ENCODE data around the gene EVA1B.

EVA1B gene

DNA sequence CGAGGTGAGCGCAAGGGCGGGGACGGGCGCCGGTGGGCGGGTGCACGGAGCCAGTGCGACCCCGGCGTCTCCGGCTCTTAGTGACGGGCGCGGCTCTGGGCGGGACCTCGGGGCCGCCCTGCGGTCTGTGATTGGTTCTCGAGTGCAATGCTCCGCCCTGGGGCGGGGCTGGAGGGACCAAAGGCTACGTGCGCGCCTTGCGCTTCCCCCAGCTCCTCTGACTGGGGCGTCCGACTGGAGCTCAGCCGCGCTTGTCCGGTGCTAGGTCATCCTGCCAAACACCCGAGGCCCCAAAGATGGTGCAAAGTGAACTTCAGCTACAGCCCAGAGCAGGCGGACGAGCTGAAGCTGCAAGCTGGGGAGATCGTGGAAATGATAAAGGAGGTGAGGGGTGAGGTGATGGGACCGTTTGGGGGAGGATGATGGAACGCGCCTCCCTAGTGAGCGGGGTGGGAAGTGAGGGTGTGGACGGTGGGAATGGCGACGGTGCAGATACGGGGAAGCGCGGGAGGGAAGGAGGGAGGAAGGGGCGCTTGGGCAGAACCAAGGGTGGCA, 16.5 kb downstream of the EVA1B start:
- peak overlapping the region; percentile 40 for H2AK5ac ChIP-seq (ENCODE audit: low read depth, low read length)
- no CpG with 5 or more reads among the region's 46 CpGs for WGBS, 2 donors (ENCODE audit: extremely low coverage in 2 of 2, insufficient read length in 2 of 2, insufficient replicate concordance in 1 of 2)
- H3K9me3 ChIP-seq (replicated peaks in 1 of 2; ENCODE audit: control insufficient read depth in 2 of 2, insufficient read depth in 1 of 2, low read depth in 1 of 2, low read length in 2 of 2): no peaks in the 10 kb centered on the region
- peak; percentile 95 for DNase-seq (ENCODE audit: low spot score)
- no peak overlapping the region for H4K8ac ChIP-seq (ENCODE audit: low read depth, low read length)
- H3K79me1 ChIP-seq (ENCODE audit: low read depth, low read length): no peaks in the 10 kb centered on the region
- peak overlapping the region; percentile 97 for H3K4ac ChIP-seq (ENCODE audit: low read length)
- H3K9ac ChIP-seq (ENCODE audit: low read depth, low read length, poor library complexity): peak overlapping the region; percentile 95
- peak overlapping the region; percentile 80 for H3K23ac ChIP-seq (ENCODE audit: low read depth, low read length, poor library complexity)
- no peak overlapping the region for H3K27ac ChIP-seq (replicated peaks; ENCODE audit: low read length)
- H2AFZ ChIP-seq (ENCODE audit: low read length): no peak overlapping the region
- H3K27me3 ChIP-seq (ENCODE audit: control insufficient read depth in 3 of 3, insufficient read depth in 3 of 3, low read depth in 1 of 3, low read length in 3 of 3): no peaks in the 10 kb centered on the region
- peaks cover 5 to 15% of the 10 kb centered on the region in 2 donors for H3K4me1 ChIP-seq (ENCODE audit: control insufficient read depth in 2 of 2, insufficient read depth in 1 of 2, low read depth in 1 of 2, low read length in 2 of 2)
- peak overlapping the region; percentile 98 for H3K14ac ChIP-seq (ENCODE audit: low read length)
- H4K91ac ChIP-seq (ENCODE audit: low read depth, low read length, poor library complexity): no peak overlapping the region
- H3K18ac ChIP-seq (ENCODE audit: low read length): peak overlapping the region; percentile 94
- H3K4me2 ChIP-seq (ENCODE audit: insufficient read depth, low read length, poor library complexity, severe bottlenecking): peak overlapping the region; percentile 95
- H2BK5ac ChIP-seq (ENCODE audit: low read length): peak overlapping the region; percentile 87
- no peak overlapping the region for H2BK12ac ChIP-seq (ENCODE audit: low read length)
- peaks cover 17 to 84% of the 10 kb centered on the region in 2 donors for H3K36me3 ChIP-seq (replicated peaks in 1 of 2; ENCODE audit: control insufficient read depth in 2 of 2, insufficient read depth in 2 of 2, low read length in 2 of 2)
- peak overlapping the region; percentile 31 to 83 for H3K4me3 ChIP-seq (ENCODE audit: low read length in 2 of 2)
- peak overlapping the region; percentile 71 for H2BK15ac ChIP-seq (ENCODE audit: low read length)
- H2BK120ac ChIP-seq (ENCODE audit: low read depth, low read length): peak overlapping the region; percentile 5

DNA sequence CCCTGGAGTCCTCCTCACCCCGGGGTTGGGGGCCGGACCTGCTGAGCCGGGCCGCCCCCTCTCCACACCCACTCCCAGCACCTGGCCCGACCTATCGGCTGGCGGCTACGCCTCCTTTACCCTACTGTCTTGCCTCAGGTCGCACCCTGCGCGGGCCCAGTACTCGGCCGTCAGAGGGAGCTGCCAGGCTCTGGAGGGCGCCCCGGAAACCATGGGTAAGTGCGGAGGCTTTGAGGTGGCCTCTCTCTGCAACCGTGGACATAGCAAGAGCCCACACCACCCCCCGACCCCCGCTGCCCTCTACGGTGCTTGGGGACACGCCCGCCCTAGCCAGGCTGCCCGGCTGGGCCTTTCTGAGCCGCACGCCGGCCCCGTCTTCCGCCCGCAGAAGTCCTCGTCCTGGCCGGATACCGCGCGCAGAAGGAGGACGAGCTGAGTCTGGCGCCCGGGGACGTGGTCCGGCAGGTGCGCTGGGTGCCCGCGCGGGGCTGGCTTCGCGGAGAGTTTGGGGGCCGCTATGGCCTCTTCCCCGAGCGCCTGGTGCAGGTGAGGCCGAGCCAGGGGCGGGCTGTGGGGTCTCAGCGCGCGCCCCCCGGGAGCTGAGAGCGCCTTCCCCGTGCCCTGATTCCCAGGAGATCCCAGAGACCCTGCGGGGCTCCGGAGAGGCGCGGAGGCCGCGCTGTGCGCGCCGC, 17.1 kb downstream of the EVA1B start, which contains the start of gene SH3D21:
SH3D21 (plus strand) TSS at position 159 of the 692 bp plus-strand sequence; CDS start at position 212, 53 bp downstream.
- Histone ChIP-seq H3K23ac (ENCODE audit: low read depth, low read length, poor library complexity) (peak within 1 kb of the TSS; percentile 96), H3K27ac (replicated peaks; ENCODE audit: low read length) (peak within 1 kb of the TSS; percentile 63)
- no CpG with 5 or more reads among the region's 65 CpGs for WGBS, 2 donors (ENCODE audit: extremely low coverage in 2 of 2, insufficient read length in 2 of 2, insufficient replicate concordance in 1 of 2)

GRCh38 chr1:36305915-36306209, 17.6 kb downstream of the EVA1B start:
- Histone ChIP-seq H3K14ac (ENCODE audit: low read length) (no peak overlapping the region), H3K27ac (replicated peaks; ENCODE audit: low read length) (peak overlapping the region; percentile 35), H3K9me3 (replicated peaks in 1 of 2; ENCODE audit: control insufficient read depth in 2 of 2, insufficient read depth in 1 of 2, low read depth in 1 of 2, low read length in 2 of 2) (no peaks in the 10 kb centered on the region), H3K18ac (ENCODE audit: low read length) (no peak overlapping the region), H3K36me3 (replicated peaks in 1 of 2; ENCODE audit: control insufficient read depth in 2 of 2, insufficient read depth in 2 of 2, low read length in 2 of 2) (peaks cover 26 to 89% of the 10 kb centered on the region in 2 donors), H3K4ac (ENCODE audit: low read length) (no peak overlapping the region), H4K91ac (ENCODE audit: low read depth, low read length, poor library complexity) (no peak overlapping the region), H3K23ac (ENCODE audit: low read depth, low read length, poor library complexity) (peak overlapping the region; percentile 96), H3K4me2 (ENCODE audit: insufficient read depth, low read length, poor library complexity, severe bottlenecking) (peak overlapping the region; percentile 95), H2BK15ac (ENCODE audit: low read length) (no peak overlapping the region), H3K27me3 (ENCODE audit: control insufficient read depth in 3 of 3, insufficient read depth in 3 of 3, low read depth in 1 of 3, low read length in 3 of 3) (no peaks in the 10 kb centered on the region), H4K8ac (ENCODE audit: low read depth, low read length) (no peak overlapping the region), H2BK12ac (ENCODE audit: low read length) (no peak overlapping the region), H3K9ac (ENCODE audit: low read depth, low read length, poor library complexity) (no peak overlapping the region), H3K4me1 (ENCODE audit: control insufficient read depth in 2 of 2, insufficient read depth in 1 of 2, low read depth in 1 of 2, low read length in 2 of 2) (peaks cover 5 to 15% of the 10 kb centered on the region in 2 donors), H2AK5ac (ENCODE audit: low read depth, low read length) (peak overlapping the region; percentile 91), H3K79me1 (ENCODE audit: low read depth, low read length) (no peaks in the 10 kb centered on the region), H2BK120ac (ENCODE audit: low read depth, low read length) (peak overlapping the region; percentile 43), H3K4me3 (ENCODE audit: low read length in 2 of 2) (no peak overlapping the region), H2AFZ (ENCODE audit: low read length) (no peak overlapping the region), H2BK5ac (ENCODE audit: low read length) (peak overlapping the region; percentile 87)
- no peak for DNase-seq (ENCODE audit: low spot score)
- whole genome bisulfite sequencing, 2 donors (ENCODE audit: extremely low coverage in 2 of 2, insufficient read length in 2 of 2, insufficient replicate concordance in 1 of 2): no CpG with 5 or more reads among the region's 7 CpGs

More for the DNA sequence above, 17.1 kb downstream of the EVA1B start, which contains the start of gene SH3D21:
- Histone ChIP-seq H2BK15ac (ENCODE audit: low read length) (peak within 1 kb of the TSS; percentile 71), H3K4me3 (ENCODE audit: low read length in 2 of 2) (peak within 1 kb of the TSS; percentile 31 to 83), H4K8ac (ENCODE audit: low read depth, low read length) (no peak within 1 kb of the TSS), H4K91ac (ENCODE audit: low read depth, low read length, poor library complexity) (no peak within 1 kb of the TSS), H3K4me1 (ENCODE audit: control insufficient read depth in 2 of 2, insufficient read depth in 1 of 2, low read depth in 1 of 2, low read length in 2 of 2) (peaks cover 5 to 15% of the 10 kb centered on the region in 2 donors), H2BK5ac (ENCODE audit: low read length) (peak within 1 kb of the TSS; percentile 87), H3K27me3 (ENCODE audit: control insufficient read depth in 3 of 3, insufficient read depth in 3 of 3, low read depth in 1 of 3, low read length in 3 of 3) (no peaks in the 10 kb centered on the region), H2BK120ac (ENCODE audit: low read depth, low read length) (peak within 1 kb of the TSS; percentile 43), H3K9me3 (replicated peaks in 1 of 2; ENCODE audit: control insufficient read depth in 2 of 2, insufficient read depth in 1 of 2, low read depth in 1 of 2, low read length in 2 of 2) (no peaks in the 10 kb centered on the region), H3K14ac (ENCODE audit: low read length) (peak within 1 kb of the TSS; percentile 98), H3K36me3 (replicated peaks in 1 of 2; ENCODE audit: control insufficient read depth in 2 of 2, insufficient read depth in 2 of 2, low read length in 2 of 2) (peaks cover 21 to 85% of the 10 kb centered on the region in 2 donors), H3K79me1 (ENCODE audit: low read depth, low read length) (no peaks in the 10 kb centered on the region), H2AK5ac (ENCODE audit: low read depth, low read length) (peak within 1 kb of the TSS; percentile 91), H2BK12ac (ENCODE audit: low read length) (peak within 1 kb of the TSS; percentile 73), H2AFZ (ENCODE audit: low read length) (no peak within 1 kb of the TSS), H3K9ac (ENCODE audit: low read depth, low read length, poor library complexity) (peak within 1 kb of the TSS; percentile 95), H3K4me2 (ENCODE audit: insufficient read depth, low read length, poor library complexity, severe bottlenecking) (peak within 1 kb of the TSS; percentile 95), H3K18ac (ENCODE audit: low read length) (peak within 1 kb of the TSS; percentile 94), H3K4ac (ENCODE audit: low read length) (peak within 1 kb of the TSS; percentile 97)
- DNase-seq (ENCODE audit: low spot score): peak; percentile 59
